Stimulated activated CD4-positive, alpha-beta T cell treated with anti-CD3 and anti-CD28 coated beads, Interleukin-15, amount 100 ng/mL, for 1 hour (primary cell): Measurements from ENCODE around the gene VSIG1.

Experiments
- DNase-seq, 2 donors: peaks; one replicate each; pipeline ENCODE4 v3.0.0-alpha.2; 2020; ENCODE audit warnings: low read depth in 1 of 2, low spot score in 1 of 2

VSIG1 gene

GRCh38 chrX:108064001-108064400 is 19.1 kb downstream of the VSIG1 start:
- DNase-seq: no peak

- DNase-seq: no peak
Observed at GRCh38 chrX:108064613-108065012, 19.7 kb downstream of the VSIG1 start.

GRCh38 chrX:108068121-108068520 is 23.3 kb downstream of the VSIG1 start:
- DNase-seq: no peak

GRCh38 chrX:108070891-108071290 is 26.0 kb downstream of the VSIG1 start:
- DNase-seq: no peak

- no peak for DNase-seq
Observed at GRCh38 chrX:108071578-108071977, 26.7 kb downstream of the VSIG1 start.

GRCh38 chrX:108072746-108073145 is 27.9 kb downstream of the VSIG1 start:
- no peak for DNase-seq

- no peak for DNase-seq
Observed at GRCh38 chrX:108081110-108081509, 36.2 kb downstream of the VSIG1 start.

- DNase-seq: no peak
Observed at GRCh38 chrX:108087792-108088191, 42.9 kb downstream of the VSIG1 start.

GRCh38 chrX:108088511-108088910 is 43.6 kb downstream of the VSIG1 start:
- no peak for DNase-seq

GRCh38 chrX:108090491-108091263 is 45.8 kb downstream of the VSIG1 start:
- DNase-seq: no peak

GRCh38 chrX:108091264-108091877 is 46.5 kb downstream of the VSIG1 start, which contains the start of the genes ATG4A and PSMD10:
ATG4A (plus strand) TSS chrX:108091778; CDS start chrX:108091827, 49 bp downstream.
PSMD10 (minus strand) TSS chrX:108091542; CDS start chrX:108091520, 22 bp downstream.
- DNase-seq: peak; percentile 71

GRCh38 chrX:108091878-108092291 is 47.0 kb downstream of the VSIG1 start:
- DNase-seq: no peak

GRCh38 chrX:108097380-108097779 is 52.5 kb downstream of the VSIG1 start:
- no peak for DNase-seq

GRCh38 chrX:108105473-108105872 is 60.6 kb downstream of the VSIG1 start:
- DNase-seq: no peak

GRCh38 chrX:108114541-108114940 is 69.7 kb downstream of the VSIG1 start:
- no peak for DNase-seq

GRCh38 chrX:108117988-108118387 is 73.1 kb downstream of the VSIG1 start:
- no peak for DNase-seq

GRCh38 chrX:108121291-108121690 is 76.4 kb downstream of the VSIG1 start:
- no peak for DNase-seq

- DNase-seq: no peak
Observed at GRCh38 chrX:108122748-108123147, 77.9 kb downstream of the VSIG1 start.

GRCh38 chrX:108123591-108124366 is 78.9 kb downstream of the VSIG1 start:
- no peak for DNase-seq

GRCh38 chrX:108126661-108127060 is 81.8 kb downstream of the VSIG1 start:
- DNase-seq: no peak

GRCh38 chrX:108127152-108127551 is 82.3 kb downstream of the VSIG1 start:
- DNase-seq: no peak
